ENCODE measurements around the gene SLC35B2. TPM values are rescaled to one million over a fixed set of nuclear protein-coding genes. Genes with fewer than 3 reads are reported as not detected.

Gene SLC35B2
- total and polyA plus RNA-seq, 11 donors: 10.2 to 36.7 (median 26.4) TPM

- intact Hi-C loops (cut with DNase I): loop anchor here in 1 of 10 donors (5.0 kb wide), 1 partner anchor 46 kb away; no protein-coding TSS in a partner anchor
- no peaks in the 10 kb centered on the region for H3K36me3 ChIP-seq
- WGBS, 4 donors: 0 to 1% (median 1%) methylated on average over 2 to 73 of the region's 73 CpGs
Measured at GRCh38 chr6:44223319-44224028, 33.9 kb downstream of the SLC35B2 start, which contains the start of gene SLC29A1. TSS of gene SLC29A1 (plus strand) at chr6:44223595. CDS start at chr6:44227314, 3,719 bp downstream.

GRCh38 chr6:44222486-44223318 is 34.6 kb downstream of the SLC35B2 start:
- Histone ChIP-seq H3K27me3 (no peaks in the 10 kb centered on the region), H3K9me3 (no peaks in the 10 kb centered on the region), H3K27ac (peak overlapping the region; percentile 54 to 99 (median 92)), H3K4me1 (peaks cover 9 to 95% (median 83%) of the 10 kb centered on the region in 12 donors), H3K36me3 (no peaks in the 10 kb centered on the region), H3K4me3 (peak overlapping the region; percentile 39 to 88 (median 72))
- ATAC-seq (no peak), DNase-seq (peak in 1 of 5 donors; percentile 33)
- intact Hi-C loops (cut with DNase I): loop anchor here in 1 of 10 donors (5.0 kb wide), 1 partner anchor 45 kb away; no protein-coding TSS in a partner anchor
- TF ChIP-seq POLR2A (IDR thresholded peaks at IDR 0.05) (no peak), CTCF (IDR thresholded peaks at IDR 0.05) (no peak)
- 14 to 21% (median 19%) methylated on average over 26 of the region's 26 CpGs for WGBS, 4 donors

More at GRCh38 chr6:44223319-44224028, 33.9 kb downstream of the SLC35B2 start, which contains the start of gene SLC29A1:
- Histone ChIP-seq H3K27ac (peak within 1 kb of the TSS; percentile 54 to 99 (median 92)), H3K27me3 (no peaks in the 10 kb centered on the region), H3K4me1 (peaks cover 9 to 95% (median 82%) of the 10 kb centered on the region in 12 donors), H3K9me3 (no peaks in the 10 kb centered on the region), H3K4me3 (peak within 1 kb of the TSS; percentile 39 to 88 (median 72))
- peak; percentile 81 to 91 (median 87) for DNase-seq
- ATAC-seq: peak in 3 of 4 donors; percentile 4 to 50 (median 40)
- TF ChIP-seq POLR2A (IDR thresholded peaks at IDR 0.05) (peak in 1 of 2 donors; percentile 45), CTCF (IDR thresholded peaks at IDR 0.05) (peak in 7 of 12 donors; percentile 5 to 35 (median 14))

GRCh38 chr6:44221961-44222335 is 35.4 kb downstream of the SLC35B2 start:
- DNase-seq (no peak), ATAC-seq (no peak)
- Histone ChIP-seq H3K36me3 (no peaks in the 10 kb centered on the region), H3K27me3 (no peaks in the 10 kb centered on the region), H3K27ac (peak overlapping the region; percentile 54 to 99 (median 92)), H3K4me1 (peaks cover 9 to 95% (median 85%) of the 10 kb centered on the region in 12 donors), H3K9me3 (no peaks in the 10 kb centered on the region), H3K4me3 (peak overlapping the region in 9 of 12 donors; percentile 23 to 88 (median 75))
- TF ChIP-seq POLR2A (IDR thresholded peaks at IDR 0.05): no peak
- intact Hi-C loops (cut with DNase I): loop anchor here in 4 of 10 donors (1.0 to 5.0 kb wide), 4 partner anchors 13 to 45 kb away; no protein-coding TSS in a partner anchor
- 26 to 56% (median 47%) methylated on average over 2 of the region's 2 CpGs for WGBS, 4 donors

- Histone ChIP-seq H3K27me3 (no peaks in the 10 kb centered on the region), H3K9me3 (no peaks in the 10 kb centered on the region), H3K36me3 (no peaks in the 10 kb centered on the region), H3K27ac (peak overlapping the region; percentile 54 to 99 (median 92)), H3K4me1 (peaks cover 9 to 95% (median 85%) of the 10 kb centered on the region in 12 donors), H3K4me3 (peak overlapping the region in 9 of 12 donors; percentile 9 to 88 (median 71))
- peak in 1 of 2 donors; percentile 15 for TF ChIP-seq POLR2A (IDR thresholded peaks at IDR 0.05)
- peak; percentile 71 to 95 (median 82) for TF ChIP-seq CTCF (IDR thresholded peaks at IDR 0.05)
- WGBS, 4 donors: 5 to 14% (median 7%) methylated on average over 4 of the region's 4 CpGs
- DNase-seq: peak; percentile 93 to 95 (median 95)
- intact Hi-C loops (cut with DNase I): loop anchor here in 4 of 10 donors (1.0 to 5.0 kb wide), 4 partner anchors 13 to 44 kb away; no protein-coding TSS in a partner anchor
- ATAC-seq: peak; percentile 63 to 78 (median 73)
Measured at GRCh38 chr6:44221291-44221960, 35.9 kb downstream of the SLC35B2 start.
